Middle frontal gyrus (tissue), 1 donor: ENCODE measurements around the gene ADAP2.
"Not testable (repeated sequence)": the region's sequence is repeated elsewhere in the genome, so short reads cannot be mapped to it uniquely, and the experiment has no call there.

ENCODE experiments used
- DNase-seq: peaks from one replicate; pipeline ENCODE4 v3.0.0-alpha.2; 2015; ENCODE audit warnings: low spot score; ENCODE audit errors: extremely low spot score

Gene ADAP2

DNA sequence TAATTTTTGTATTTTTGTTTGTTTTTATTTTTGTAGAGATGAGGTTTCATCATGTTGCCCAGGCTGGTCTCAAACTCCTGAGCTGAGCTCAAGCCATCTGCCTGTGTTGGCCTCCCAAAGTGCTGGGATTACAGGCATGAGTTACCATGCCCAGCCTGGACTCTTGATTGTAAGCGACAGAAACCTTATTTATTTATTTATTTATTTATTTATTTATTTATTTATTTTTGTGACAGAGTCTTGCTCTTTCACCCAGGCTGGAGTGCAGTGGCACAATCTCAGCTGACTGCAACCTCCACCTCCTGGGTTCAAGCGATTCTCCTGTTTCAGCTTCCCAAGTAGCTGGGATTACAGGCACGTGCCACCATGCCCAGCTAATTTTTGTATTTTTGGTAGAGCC, 8.1 kb downstream of the ADAP2 start:
- DNase-seq = not testable (repeated sequence)

DNA sequence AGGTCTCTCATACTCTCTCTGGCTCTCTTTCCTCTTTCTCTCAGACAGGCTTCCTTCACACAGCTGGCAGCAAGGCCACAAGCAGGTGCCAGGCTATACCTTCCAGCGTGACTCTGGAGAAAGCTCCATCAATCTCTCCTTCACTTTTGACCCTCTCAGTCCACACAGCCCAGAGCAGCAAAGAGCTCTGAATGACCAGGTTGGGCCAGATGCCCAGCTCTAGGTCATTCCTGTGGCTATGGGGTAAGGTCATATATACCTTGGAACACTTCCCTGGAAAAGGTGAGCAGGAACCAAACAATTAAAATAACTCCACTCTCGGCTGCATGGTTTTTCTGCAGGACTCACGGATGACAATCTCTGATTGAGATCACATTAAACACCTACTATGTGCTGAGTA, 8.8 kb downstream of the ADAP2 start:
- no peak for DNase-seq

DNA sequence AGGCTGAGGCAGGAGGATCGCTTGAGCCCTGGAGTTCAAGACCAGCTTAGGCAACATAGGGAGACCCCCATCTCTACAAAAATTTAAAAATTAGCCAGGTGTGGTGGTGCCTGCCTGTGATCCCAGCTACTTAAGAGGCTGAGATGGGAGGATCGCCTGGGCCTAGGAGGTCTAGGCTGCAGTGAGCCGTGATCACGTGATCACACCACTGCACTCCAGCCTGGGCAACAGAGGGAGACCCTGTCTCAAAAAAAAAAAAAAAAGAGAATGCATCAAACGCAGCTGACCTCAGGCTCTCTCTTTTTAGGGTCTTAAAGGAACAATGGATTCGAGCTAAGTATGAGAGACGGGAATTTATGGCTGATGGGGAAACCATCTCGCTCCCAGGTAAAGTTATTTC, 9.8 kb downstream of the ADAP2 start:
- DNase-seq = not testable (repeated sequence)

DNA sequence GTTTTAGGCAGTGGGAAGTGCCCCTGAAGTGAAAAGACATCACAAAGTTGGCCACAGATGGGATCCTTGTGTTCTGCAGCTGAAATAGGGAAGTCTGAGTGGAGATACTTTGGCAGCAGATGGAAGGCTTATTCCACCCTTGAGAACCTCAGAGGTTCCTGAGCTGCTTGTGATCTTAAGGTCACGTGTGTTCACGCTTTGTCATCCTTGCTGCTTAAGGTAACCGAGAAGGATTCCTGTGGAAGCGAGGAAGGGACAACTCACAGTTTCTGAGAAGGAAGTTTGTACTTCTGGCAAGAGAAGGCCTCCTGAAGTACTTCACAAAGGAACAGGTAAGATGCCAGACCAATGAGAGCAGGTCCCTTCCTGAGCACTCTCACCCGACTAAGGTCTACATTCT, 12.2 kb downstream of the ADAP2 start:
- no peak for DNase-seq

DNA sequence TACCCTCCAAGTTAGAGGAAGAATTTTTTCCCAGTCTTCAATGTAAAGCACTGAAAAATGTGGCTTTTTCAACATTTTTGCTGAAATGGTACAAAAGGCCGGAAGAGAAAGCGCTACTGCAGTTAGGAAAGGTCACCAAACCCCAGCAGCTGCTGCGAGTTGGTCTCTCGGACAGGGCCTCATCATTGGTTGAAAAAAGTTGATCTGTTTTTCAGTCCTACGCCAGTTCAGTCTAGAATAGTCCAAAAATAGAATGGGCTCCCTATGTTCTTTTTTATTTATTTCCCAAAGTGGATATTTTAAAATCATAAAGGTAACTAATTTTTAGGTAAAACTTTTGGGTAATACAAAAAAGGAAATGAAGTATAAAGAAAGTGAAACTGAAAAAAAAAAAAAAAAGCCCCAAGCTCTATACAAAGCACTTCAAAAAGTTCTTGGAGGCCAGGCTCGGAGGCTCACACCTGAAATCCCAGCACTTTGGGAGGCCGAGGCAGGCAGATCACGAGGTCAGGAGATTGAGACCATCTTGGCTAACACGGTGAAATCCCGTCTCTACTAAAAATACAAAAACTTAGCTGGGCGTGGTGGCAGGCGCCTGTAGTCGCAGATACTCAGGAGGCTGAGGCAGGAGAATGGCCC, 17.4 kb downstream of the ADAP2 start:
- no peak for DNase-seq

DNA sequence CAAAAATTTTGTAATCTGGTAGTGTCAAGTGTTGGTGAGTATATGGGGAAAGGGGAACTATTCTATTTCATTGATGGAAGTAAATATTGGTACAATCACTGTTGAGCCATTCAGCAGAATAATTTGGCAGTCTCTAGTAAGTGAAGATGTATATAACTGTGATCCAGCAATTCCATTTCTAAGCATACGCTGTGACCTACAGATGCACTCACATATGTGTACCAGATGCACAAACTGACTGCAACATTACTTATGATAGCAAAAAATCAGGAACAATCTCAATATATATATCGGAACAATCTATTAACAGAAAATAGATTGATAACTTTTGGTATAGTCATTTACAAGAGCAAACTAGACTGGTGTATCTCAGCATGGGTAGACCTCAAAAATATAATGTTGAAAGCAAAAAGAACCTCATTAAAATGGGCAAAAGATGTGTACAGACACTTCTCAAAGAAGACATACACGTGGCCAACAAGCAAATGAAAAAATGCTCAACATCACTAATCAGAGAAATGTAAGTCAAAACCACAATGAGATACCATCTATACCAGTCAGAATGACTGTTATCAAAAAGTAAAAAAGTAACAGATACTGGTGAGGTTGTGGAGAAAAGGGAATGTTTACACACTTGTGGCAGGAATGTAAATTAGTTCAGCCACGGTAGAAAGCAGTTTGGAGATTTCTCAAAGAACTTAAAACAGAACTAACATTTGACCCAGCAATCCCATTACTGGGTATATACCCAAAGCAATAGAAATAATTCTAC, 20.7 kb downstream of the ADAP2 start:
- no peak for DNase-seq

DNA sequence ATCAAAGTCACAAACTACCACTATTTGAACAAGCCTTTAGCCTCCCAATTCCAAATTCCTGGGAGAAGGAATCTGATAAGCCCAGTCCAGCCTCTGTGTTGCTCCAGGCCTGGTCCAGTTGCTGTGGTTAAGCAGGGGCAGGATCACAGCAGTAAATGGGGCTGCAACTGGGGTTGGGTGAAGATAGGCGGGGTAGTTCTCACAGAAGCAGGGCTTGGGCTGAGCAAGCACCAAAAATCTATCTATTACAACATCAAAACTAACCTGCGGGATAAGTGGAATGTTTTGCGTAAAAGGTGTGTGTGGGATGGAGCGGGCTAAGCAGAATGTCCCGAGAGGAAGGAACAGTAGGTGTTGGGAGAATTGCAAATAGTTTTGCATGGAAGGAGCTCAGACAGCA, 26.1 kb downstream of the ADAP2 start:
- no peak for DNase-seq

DNA sequence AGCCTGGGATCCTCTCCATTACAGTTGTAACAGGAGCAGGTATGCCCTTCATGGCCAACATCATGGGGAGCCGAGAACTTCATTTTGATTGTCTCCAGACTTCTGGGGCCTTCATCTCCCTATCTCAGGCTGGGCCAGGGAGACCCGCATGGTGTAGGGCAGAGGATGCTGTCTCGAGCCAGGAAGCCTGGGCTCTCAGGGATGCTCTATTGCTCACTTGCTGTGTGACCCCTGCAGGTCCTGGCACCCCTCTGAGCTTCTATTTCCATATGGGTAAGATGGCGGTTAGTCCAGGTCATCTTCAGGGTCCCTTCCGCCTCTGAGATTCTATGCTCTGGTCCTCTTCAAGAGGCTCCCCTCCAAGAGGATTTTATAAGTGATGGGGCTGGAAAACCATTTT, 28.4 kb downstream of the ADAP2 start:
- no peak for DNase-seq

DNA sequence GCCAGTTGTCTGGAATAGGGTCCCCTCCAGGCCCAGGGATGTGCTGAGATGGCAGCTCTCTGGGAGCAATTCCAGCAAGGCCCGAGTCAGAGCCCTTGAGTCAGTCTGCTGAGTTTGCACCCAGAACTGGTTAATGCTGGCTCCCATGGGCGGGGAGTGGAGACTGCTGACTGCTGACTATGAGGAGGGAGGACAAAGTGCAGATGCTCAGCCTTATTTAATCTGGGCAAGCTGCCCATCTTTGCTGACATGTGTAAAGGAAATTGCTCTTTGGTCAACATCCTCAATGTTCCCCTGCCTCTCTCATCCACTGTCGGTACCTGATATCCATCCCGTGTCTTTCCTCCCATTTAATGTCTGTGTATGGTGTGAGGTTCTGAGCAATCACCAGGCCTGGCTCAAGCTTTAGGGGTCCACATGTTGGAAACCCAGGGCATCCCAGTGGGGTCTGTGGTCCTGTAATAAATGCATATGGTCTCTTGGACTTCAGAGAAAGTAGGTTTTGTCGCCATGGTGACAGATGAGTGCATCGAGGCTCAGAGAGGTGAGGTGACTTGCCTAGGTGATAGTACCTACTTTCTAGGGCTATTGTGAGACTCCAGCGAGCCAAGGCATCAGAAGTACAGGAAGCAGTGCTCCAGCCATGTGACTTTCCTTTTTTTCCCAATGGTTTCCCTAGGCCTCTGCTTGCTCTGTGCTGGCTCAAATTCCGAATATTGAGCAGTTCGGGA, 29.1 kb downstream of the ADAP2 start:
- no peak for DNase-seq

DNA sequence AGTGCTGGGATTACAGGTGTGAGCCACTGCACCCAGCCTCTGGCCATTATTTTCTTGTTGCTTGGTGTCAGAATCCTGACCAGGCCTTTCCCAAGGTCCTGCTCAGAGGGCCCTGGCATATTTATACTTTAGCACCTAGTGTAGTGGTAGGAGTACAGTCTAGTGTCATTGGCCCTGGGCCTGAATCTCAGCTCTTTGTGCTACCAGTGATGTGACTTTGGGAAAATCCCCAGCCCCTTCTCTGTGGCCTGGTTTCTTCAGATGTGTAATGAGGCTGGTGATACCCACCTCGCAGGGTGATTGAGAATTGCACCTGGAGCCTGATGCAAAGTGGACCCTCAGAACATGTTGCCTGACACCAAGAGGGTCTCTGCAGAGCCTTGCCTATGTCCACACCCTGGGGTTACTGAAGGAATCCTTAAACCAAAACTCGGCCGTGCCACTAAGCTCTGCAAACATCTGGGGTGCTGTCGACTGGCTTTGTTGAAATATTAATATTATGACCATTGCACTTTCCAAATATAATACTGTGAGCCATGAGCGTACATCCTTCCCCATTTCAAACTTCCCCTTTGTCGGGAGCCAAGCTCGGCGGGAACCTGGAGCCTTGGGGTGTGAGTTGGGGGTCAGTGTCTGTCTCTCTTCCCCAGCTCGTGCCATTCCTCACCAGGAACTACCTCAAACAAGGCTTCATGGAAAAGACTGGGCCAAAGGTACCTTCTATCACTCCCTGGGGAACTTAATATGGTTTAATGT, 31.1 kb downstream of the ADAP2 start:
- DNase-seq = no peak

DNA sequence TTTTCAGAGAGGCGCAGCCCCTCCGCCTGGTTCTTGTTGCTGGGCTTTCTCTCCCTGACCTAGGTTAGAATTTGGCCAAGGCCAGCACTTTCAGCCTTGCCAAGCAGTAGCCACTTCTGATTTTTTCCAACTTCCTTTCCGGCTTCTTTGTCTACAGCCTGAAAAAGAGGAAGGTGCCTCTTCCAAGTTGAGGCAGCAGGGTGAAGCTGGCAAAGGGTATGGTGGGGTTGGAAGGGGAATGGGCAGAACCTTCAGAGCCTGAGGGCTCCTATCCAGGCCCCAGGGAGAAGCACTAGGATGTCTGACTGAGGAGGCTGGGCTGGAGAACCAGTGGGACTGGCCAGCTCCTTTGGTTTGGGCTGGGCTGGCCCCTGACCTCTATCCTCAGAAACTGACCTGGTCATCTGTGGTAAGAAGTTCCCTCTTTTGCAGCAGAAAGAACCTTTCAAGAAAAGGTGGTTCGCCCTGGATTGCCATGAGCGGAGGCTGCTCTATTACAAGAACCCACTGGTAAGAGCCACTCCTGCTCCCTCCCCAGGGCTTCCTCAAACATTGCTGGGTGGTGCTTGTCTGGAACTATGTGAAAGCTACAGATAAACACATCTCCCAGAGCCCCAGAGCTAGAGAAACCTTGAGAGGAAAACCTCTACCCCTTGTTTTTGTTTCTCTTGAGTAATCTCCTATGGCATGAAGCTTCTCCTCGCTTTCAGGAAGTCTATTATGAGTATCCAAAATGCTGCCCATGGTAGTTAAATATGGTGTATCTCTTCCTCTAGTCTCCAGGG, 32.5 kb downstream of the ADAP2 start:
- no peak for DNase-seq

DNA sequence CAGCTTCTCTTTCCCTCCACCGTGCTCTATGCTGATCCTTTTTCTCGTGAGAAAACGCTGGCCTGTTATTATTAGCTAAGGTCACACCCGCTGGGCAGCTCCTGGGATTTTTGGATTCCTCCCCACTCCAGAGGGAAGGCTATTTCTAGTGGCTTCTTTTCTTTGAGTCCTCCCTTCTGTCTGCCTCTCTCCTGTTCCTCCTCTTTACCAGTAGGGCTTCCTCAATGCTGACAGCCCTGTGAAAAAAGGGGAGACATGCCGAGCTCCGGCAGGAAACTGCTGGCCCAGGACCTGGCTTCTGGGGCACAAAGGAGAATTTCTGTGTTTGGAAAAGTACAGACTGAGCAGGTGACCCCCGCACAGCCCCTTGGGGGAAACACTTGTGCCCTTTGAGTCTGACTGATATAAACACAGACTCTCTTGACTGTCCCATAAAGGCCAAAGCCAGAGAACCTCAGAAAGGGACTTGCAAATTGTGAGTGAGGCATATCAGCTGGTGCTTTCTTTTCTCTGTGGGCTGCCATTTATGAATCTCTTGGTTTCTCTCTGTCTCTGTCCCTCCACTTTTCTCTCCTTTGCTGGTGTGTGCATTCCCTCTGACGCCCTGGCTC, 35.1 kb downstream of the ADAP2 start:
- no peak for DNase-seq

DNA sequence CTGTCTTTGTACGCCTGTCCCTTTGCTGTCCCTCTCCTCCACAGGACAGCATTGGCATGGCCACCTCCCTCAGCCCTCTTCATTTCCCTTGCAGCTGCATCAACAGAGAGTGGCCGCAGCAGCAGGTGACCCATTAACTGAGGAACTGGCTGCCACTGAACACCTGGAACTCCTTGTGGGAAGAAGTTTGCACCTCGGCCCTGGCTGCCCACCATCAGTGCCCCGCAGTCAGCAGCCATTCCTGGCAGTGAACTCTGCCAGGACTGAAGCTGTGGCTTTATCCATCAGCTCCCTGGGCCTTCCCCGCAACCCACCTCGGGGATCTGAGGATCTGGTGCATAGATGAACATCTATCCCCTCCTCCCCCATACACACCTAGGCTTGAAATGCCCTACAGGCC, 36.0 kb downstream of the ADAP2 start:
- no peak for DNase-seq

DNA sequence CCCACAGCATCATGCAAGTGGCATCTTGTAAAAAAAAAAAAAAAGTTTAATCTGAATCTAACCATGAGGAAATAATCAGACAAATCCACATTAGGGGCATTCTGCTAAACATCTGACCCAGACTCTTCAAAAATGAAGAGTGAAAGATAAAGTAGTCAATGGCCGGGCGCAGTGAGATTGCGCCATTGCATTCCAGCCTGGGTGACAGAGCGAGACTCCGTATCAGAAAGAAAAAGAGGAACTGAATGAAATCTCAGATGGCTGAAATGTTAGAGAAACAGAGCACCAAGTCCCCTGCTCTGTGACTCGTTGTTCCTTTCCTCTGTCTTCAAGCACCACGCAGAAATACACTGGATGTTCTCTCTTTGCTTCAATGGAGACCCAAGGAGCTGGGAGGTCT, 36.4 kb downstream of the ADAP2 start:
- no peak for DNase-seq

DNA sequence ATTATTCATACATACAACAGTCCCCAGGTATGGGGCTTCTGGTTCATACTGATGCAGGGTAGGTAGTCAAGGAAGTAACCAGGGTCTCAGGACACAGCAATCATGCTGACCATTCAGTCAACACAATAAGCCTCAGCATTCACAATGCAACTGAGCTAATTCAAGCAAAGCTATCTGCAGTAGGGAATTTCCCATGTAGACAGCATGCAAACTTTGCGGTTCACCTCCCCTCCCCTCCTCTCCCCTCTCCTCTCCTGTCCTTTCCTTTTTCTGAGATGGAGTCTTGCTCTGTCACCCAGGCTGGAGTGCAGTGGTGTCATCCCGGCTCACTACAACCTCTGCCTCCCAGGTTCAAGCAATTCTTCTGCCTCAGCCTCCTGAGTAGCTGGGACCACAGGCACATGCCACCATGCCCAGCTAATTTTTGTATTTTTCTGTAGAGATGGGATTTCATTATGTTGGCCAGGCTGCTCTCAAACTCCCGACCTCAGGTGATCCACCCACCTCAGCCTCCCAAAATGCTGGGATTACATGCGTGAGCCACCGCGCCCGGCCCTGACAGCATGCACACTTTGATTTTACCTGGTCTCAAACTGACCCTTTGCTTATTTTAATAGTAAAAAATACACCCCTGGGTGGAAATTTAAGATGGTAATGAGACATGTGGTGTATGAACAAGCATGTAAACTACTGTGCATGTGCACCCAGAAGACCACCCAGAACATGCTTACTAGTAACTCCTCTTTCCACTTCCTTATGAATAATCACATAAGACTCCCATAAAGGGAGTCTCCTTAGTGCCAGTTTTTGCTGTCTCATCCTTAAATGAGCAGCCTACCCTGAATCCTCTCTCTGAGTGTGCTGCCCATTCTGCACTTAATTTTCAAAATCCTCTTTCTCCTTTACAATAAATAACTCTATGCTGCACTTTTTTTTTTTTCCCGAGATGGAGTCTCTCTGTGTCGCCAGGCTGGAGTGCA, 39.8 kb downstream of the ADAP2 start:
- no peak for DNase-seq

DNA sequence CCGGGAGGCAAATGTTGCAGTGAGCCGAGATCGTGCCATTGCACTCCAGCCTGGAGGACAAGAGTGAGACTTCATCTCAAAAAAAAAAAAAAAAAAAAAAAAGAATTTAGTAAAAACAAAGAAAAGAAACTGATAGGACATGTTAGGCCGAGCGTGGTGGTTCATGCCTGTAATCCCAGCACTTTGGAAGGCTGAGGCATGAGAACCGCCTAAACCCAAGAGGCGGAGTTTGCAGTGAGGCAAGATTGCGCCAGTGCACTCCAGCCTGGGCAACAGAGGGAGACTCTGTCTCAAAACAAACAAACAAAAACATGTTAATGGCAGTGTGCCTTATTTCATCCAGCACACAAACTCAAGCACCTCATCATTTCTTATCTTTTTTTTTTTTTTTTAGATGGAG, 42.6 kb downstream of the ADAP2 start:
- DNase-seq = not testable (repeated sequence)

DNA sequence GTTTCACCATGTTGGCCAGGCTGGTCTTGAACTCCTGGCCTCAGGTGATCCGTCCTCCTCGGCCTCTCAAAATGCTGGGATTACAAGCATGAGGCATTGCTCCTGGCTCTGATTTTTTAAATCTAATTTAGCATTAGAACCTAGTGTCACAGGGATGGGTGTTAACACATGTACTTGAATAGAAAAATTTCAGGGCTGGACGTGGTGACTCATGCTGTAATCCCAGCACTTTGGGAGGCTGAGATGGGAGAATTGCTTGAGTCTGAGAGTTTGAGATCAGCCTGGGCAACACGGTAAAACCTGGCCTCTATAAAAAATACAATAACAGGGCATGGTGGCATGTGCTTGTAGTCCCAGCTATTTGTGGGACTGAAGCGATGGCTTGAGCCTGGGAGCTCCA, 43.1 kb downstream of the ADAP2 start:
- DNase-seq = no peak

DNA sequence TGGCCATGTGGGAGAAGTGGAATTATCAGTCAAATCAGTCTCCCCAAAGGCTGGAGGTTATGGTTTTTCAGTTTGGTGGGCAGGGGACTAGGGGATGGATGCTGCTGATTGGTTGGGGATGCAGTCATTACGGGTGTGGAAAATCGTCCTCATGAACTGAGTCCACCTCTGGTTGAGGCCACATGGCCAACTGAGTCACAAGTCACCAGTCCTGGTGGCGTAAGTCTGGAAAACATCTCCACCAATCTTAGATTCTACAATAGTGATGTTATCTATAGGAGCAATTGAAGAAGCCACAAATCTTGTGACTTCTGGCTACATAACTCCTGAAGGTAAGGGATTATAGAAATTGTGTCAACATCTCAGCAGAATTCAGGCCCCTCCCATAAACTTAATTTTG, 43.9 kb downstream of the ADAP2 start:
- no peak for DNase-seq

DNA sequence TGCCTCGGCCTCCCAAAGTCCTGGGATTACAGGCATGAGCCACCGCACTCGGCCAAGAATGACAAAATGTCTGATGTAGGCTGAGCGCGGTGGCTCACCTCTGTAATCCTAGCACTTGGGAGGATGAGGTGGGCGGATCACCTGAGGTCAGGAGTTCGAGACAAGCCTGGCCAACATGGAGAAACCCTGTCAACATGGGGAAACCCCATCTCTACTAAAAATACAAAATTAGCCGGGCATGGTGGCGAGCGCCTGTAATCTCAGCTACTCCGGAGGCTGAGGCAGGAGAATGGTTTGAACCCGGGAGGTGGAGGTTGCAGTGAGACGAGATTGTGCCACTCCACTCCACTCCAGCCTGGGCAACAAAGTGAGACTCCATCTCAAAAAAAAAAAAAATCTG, 46.2 kb downstream of the ADAP2 start:
- DNase-seq = not testable (repeated sequence)
